Measurements from ENCODE around the gene WNT2B.

WNT2B gene

GRCh38 chr1:112576240-112576639 is 67.5 kb downstream of the WNT2B start:
- H3K4me3 ChIP-seq (ENCODE audit: low read depth, low read length) = no peak overlapping the region
- no peak for DNase-seq (ENCODE audit: low read depth)
- no peak for TF ChIP-seq CTCF (IDR thresholded peaks at IDR 0.05; ENCODE audit: insufficient read depth, low read depth, low read length, missing control alignments)
